NK-92 (cell line): ENCODE data around the gene PALB2.
"Not testable (repeated sequence)": the region's sequence is repeated elsewhere in the genome, so short reads cannot be mapped to it uniquely, and the experiment has no call there.

Experiments
- DNase-seq: peaks from one replicate; lab custom pipeline; 2025; ENCODE audit not compliant: unreplicated experiment; lab: John Stamatoyannopoulos, UW

Gene PALB2

GRCh38 chr16:23584186-23585076 lies 56.7 kb downstream of the PALB2 start:
- no peak for DNase-seq

GRCh38 chr16:23583271-23583670 lies 57.8 kb downstream of the PALB2 start:
- DNase-seq = not testable (repeated sequence)

GRCh38 chr16:23581764-23582163 lies 59.3 kb downstream of the PALB2 start:
- no peak for DNase-seq

GRCh38 chr16:23580391-23580790 lies 60.7 kb downstream of the PALB2 start:
- no peak for DNase-seq

GRCh38 chr16:23579371-23579770 lies 61.7 kb downstream of the PALB2 start:
- DNase-seq = no peak

GRCh38 chr16:23578101-23578830 lies 62.8 kb downstream of the PALB2 start:
- no peak for DNase-seq

GRCh38 chr16:23577493-23577892 lies 63.6 kb downstream of the PALB2 start:
- no peak for DNase-seq

- DNase-seq = no peak
These were observed 65.3 kb downstream of the PALB2 start for GRCh38 chr16:23575834-23576233.

- DNase-seq = no peak
These were observed 67.3 kb downstream of the PALB2 start for GRCh38 chr16:23573817-23574216.

GRCh38 chr16:23572394-23572793 lies 68.7 kb downstream of the PALB2 start:
- no peak for DNase-seq

- no peak for DNase-seq
These were observed 69.2 kb downstream of the PALB2 start for GRCh38 chr16:23571895-23572294.

- DNase-seq = no peak
These were observed 70.0 kb downstream of the PALB2 start for GRCh38 chr16:23570992-23571632.

- no peak for DNase-seq
These were observed 73.5 kb downstream of the PALB2 start for GRCh38 chr16:23567602-23568001.

- no peak for DNase-seq
These were observed 74.4 kb downstream of the PALB2 start for GRCh38 chr16:23566724-23567123.

GRCh38 chr16:23564575-23565363 lies 76.3 kb downstream of the PALB2 start:
- no peak for DNase-seq

- DNase-seq = no peak
These were observed 77.9 kb downstream of the PALB2 start for GRCh38 chr16:23563186-23563585.

- no peak for DNase-seq
These were observed 78.6 kb downstream of the PALB2 start for GRCh38 chr16:23562505-23562904.

GRCh38 chr16:23561586-23561985 lies 79.5 kb downstream of the PALB2 start:
- no peak for DNase-seq

GRCh38 chr16:23557779-23558702 lies 83.1 kb downstream of the PALB2 start:
- no peak for DNase-seq
